Stomach (tissue), 9 donors: ENCODE results near the gene CNPY4. TPM values are rescaled to one million over a fixed set of nuclear protein-coding genes. Genes with fewer than 3 reads are reported as not detected.

Experiments
- DNase-seq, 2 donors: peaks; one replicate each; pipeline versions ENCODE4 v3.0.0 to v3.0.0-alpha.2; 2013 to 2019
- H3K27ac ChIP-seq, 5 donors: fragments of 200-600 bp in 4 of 5; sonication (generic) in 4 of 5; one replicate each; pipeline ENCODE4 v1.5.1; 2013 to 2019; ENCODE audit warnings: mild to moderate bottlenecking in 1 of 5, moderate library complexity in 1 of 5
- H3K27me3 ChIP-seq, 3 donors: fragments of 200-600 bp; sonication (generic); one replicate each; pipeline ENCODE4 v1.5.1; 2017 to 2019; ENCODE audit warnings: mixed run types in 1 of 3
- H3K36me3 ChIP-seq, 4 donors: fragments of 200-600 bp; sonication (generic); 1 replicate in 3 of 4; 2 replicates in 1 of 4; pipeline ENCODE4 v1.5.1; 2016 to 2019
- H3K4me1 ChIP-seq, 4 donors: fragments of 200-600 bp; sonication (generic); one replicate each; pipeline ENCODE4 v1.5.1; 2016 to 2019
- H3K4me3 ChIP-seq, 4 donors: fragments of 200-600 bp; sonication (generic) in 3 of 4; one replicate each; pipeline ENCODE4 v1.5.1; 2016 to 2019; ENCODE audit warnings: mild to moderate bottlenecking in 1 of 4
- H3K9me3 ChIP-seq, 4 donors: fragments of 200-600 bp; sonication (generic); one replicate each; pipeline ENCODE4 v1.5.1; 2016 to 2019
- CTCF ChIP-seq, 7 experiments: fragments of 450-650 bp in 4 of 7; fragments of 200-600 bp in 3 of 7; sonication (generic) in 3 of 7; IDR thresholded peaks; one replicate each; pipeline ENCODE4 v1.5.1; 2016 to 2019; ENCODE audit warnings: antibody characterized with exemption in 7 of 7, control low read depth in 2 of 7, mild to moderate bottlenecking in 1 of 7
- EP300 ChIP-seq: sonication (generic); formaldehyde crosslinking; IDR thresholded peaks from one replicate; pipeline ENCODE4 v1.6.1; 2017; ENCODE audit warnings: antibody characterized with exemption
- POLR2A ChIP-seq, 4 donors: fragments of 450-650 bp; IDR thresholded peaks; one replicate each; pipeline ENCODE4 v1.6.1; 2016; ENCODE audit warnings: antibody characterized with exemption in 4 of 4, control low read depth in 2 of 4, mild to moderate bottlenecking in 1 of 4, moderate library complexity in 1 of 4
- POLR2AphosphoS5 ChIP-seq, 3 donors: sonication (generic); formaldehyde crosslinking; IDR thresholded peaks; one replicate each; pipeline ENCODE4 v1.6.1; 2016; ENCODE audit warnings: antibody characterized with exemption in 3 of 3
- WGBS, 5 donors: extraction: QIAGEN DNeasy Blood & Tissue Kit in 3 of 5; methylation state at CpG; one replicate each; pipeline versions ENCODE4 v1.1.5 to v1.1.7; 2013 to 2018; 5-methylcytosine and 5-hydroxymethylcytosine counted together
- intact Hi-C: fragments of 100-400 bp; cut with DNase I; formaldehyde crosslinking; loops from one replicate; pipeline ENCODE4 v1.15.1; 2023; ENCODE audit warnings: low total_unique reads
- polyA plus RNA-seq, 3 donors: library from polyadenylated mRNA; stranded (reverse); fragments of 200-250 nt; gene quantifications; one replicate each; pipeline ENCODE4 v1.2.3, GENCODE V29; 2013
- total RNA-seq, 5 donors: library from RNA; depleted of rRNA; stranded (reverse); fragments of >200 nt; gene quantifications; one replicate each; pipeline versions ENCODE4 v1.1.0 to v1.2.3, GENCODE V29; 2014 to 2016
- donor health status: healthy with polysubstance abuse.
- donor health status: Bipolar disorder and iron deficiency.
- donor health status: healthy.

The CNPY4 gene
- total and polyA plus RNA-seq, 8 donors, result 0.45 to 10.6 (median 6.0) TPM

GRCh38 chr7:100107890-100108289 lies 11.5 kb upstream of the CNPY4 start:
- Histone ChIP-seq H3K4me1 (peaks cover 0 to 5% (median 0%) of the 10 kb centered on the region in 4 donors), H3K4me3 (no peak overlapping the region), H3K27ac (no peak overlapping the region), H3K27me3 (no peaks in the 10 kb centered on the region), H3K36me3 (peaks cover 70 to 100% (median 99%) of the 10 kb centered on the region in 4 donors), H3K9me3 (no peaks in the 10 kb centered on the region)
- 68 to 88% (median 85%) methylated on average over 11 of the region's 11 CpGs for WGBS, 5 donors
- intact Hi-C loops, result no loop called here
- DNase-seq, result no peak
- TF ChIP-seq POLR2AphosphoS5 (IDR thresholded peaks at IDR 0.05) (no peak), EP300 (no peak), CTCF (IDR thresholded peaks at IDR 0.05) (no peak), POLR2A (IDR thresholded peaks at IDR 0.05) (no peak)

DNA sequence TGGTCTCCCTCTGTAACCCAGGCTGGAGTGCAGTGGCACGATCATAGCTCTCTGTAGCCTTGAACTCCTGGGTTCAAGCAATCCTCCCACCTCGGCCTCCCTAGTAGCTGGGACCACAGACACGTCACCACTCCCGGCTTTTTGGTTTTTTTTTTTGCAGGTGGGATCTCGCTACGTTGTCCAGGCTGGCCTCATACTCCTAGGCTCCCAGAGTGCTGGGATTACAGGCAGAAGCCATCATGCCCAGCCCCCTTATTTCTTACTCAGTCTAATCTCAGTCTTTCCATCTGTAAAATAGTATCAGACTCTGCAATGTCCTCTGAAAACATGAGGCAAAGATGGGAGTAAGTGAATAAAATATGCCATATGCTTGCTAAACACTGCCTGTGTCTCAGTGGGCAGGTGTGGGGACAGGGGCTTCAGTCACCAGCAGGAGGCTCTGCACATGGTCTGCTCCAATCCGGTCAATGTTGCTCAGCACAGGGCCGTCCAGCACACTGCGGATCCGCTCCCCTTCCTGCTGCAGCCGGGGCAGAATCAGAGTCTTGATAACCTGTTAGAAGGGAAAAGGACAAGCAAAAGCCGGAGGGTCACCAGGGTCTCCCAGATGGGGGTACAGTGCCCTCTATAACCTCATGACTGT lies 9.8 kb upstream of the CNPY4 start:
- intact Hi-C loops, result no loop called here
- H3K4me3 ChIP-seq, result no peak overlapping the region
- H3K4me1 ChIP-seq, result no peaks in the 10 kb centered on the region
- no peaks in the 10 kb centered on the region for H3K9me3 ChIP-seq
- no peak overlapping the region for H3K27ac ChIP-seq
- 81 to 90% (median 85%) methylated on average over 12 of the region's 12 CpGs for WGBS, 5 donors
- no peak for DNase-seq
- peaks cover 66 to 100% (median 99%) of the 10 kb centered on the region in 4 donors for H3K36me3 ChIP-seq
- TF ChIP-seq CTCF (IDR thresholded peaks at IDR 0.05) (no peak), EP300 (no peak), POLR2A (IDR thresholded peaks at IDR 0.05) (no peak), POLR2AphosphoS5 (IDR thresholded peaks at IDR 0.05) (no peak)
- H3K27me3 ChIP-seq, result no peaks in the 10 kb centered on the region

- WGBS, 5 donors, result 83 to 88% (median 86%) methylated on average over 7 of the region's 7 CpGs
- no peaks in the 10 kb centered on the region for H3K9me3 ChIP-seq
- H3K4me3 ChIP-seq, result no peak overlapping the region
- DNase-seq, result no peak
- H3K27me3 ChIP-seq, result no peaks in the 10 kb centered on the region
- H3K4me1 ChIP-seq, result no peaks in the 10 kb centered on the region
- TF ChIP-seq POLR2AphosphoS5 (IDR thresholded peaks at IDR 0.05) (no peak), EP300 (no peak), POLR2A (IDR thresholded peaks at IDR 0.05) (no peak), CTCF (IDR thresholded peaks at IDR 0.05) (no peak)
- intact Hi-C loops, result no loop called here
- H3K27ac ChIP-seq, result no peak overlapping the region
- peaks cover 59 to 93% (median 85%) of the 10 kb centered on the region in 4 donors for H3K36me3 ChIP-seq
These were observed 8.3 kb upstream of the CNPY4 start for GRCh38 chr7:100111156-100111555.

DNA sequence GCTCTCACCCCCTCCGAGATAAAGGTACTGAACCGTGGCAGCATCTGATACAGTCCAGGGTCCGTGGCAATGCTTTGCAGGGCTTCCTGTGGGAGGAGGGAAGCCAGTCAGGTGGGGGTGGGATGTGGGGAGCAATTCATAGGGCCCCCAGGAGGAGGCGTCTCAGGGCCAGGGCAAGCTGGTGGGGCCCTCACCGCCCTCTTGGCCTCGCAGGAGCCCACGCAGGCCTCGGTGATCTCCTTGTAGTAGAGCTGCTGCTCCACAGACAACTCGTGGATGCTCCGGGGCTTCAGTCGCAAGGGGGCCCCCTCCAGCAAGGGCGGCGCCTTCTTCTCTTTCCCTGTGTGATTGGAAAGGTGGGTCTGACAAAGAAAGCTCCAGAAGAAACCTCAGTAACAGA lies 7.5 kb upstream of the CNPY4 start:
- TF ChIP-seq EP300 (no peak), POLR2A (IDR thresholded peaks at IDR 0.05) (no peak), CTCF (IDR thresholded peaks at IDR 0.05) (no peak), POLR2AphosphoS5 (IDR thresholded peaks at IDR 0.05) (no peak)
- Histone ChIP-seq H3K4me3 (no peak overlapping the region), H3K4me1 (no peaks in the 10 kb centered on the region), H3K27me3 (no peaks in the 10 kb centered on the region), H3K36me3 (peaks cover 52 to 85% (median 78%) of the 10 kb centered on the region in 4 donors), H3K9me3 (no peaks in the 10 kb centered on the region), H3K27ac (no peak overlapping the region)
- intact Hi-C loops, result no loop called here
- no peak for DNase-seq
- 84 to 93% (median 87%) methylated on average over 9 to 13 of the region's 13 CpGs for WGBS, 5 donors
